Suprapubic skin (tissue), 4 donors: ENCODE data around the gene PLXNC1. TPM values are rescaled to one million over a fixed set of nuclear protein-coding genes. Genes with fewer than 3 reads are reported as not detected.

ENCODE experiments used
- DNase-seq, 2 donors: peaks; one replicate each; pipeline ENCODE4 v3.0.0-alpha.2; 2019; ENCODE audit warnings: low spot score in 2 of 2
- H3K27ac ChIP-seq: fragments of 200-600 bp; sonication (generic); one replicate; pipeline ENCODE4 v1.5.1; 2019
- H3K27me3 ChIP-seq: fragments of 200-600 bp; sonication (generic); one replicate; pipeline ENCODE4 v1.5.1; 2019
- H3K36me3 ChIP-seq: fragments of 200-600 bp; sonication (generic); one replicate; pipeline ENCODE4 v1.5.1; 2019
- H3K4me1 ChIP-seq: fragments of 200-600 bp; sonication (generic); one replicate; pipeline ENCODE4 v1.5.1; 2019
- H3K4me3 ChIP-seq: fragments of 200-600 bp; sonication (generic); one replicate; pipeline ENCODE4 v1.5.1; 2019; ENCODE audit warnings: mild to moderate bottlenecking
- H3K9me3 ChIP-seq: fragments of 200-600 bp; sonication (generic); one replicate; pipeline ENCODE4 v1.5.1; 2019
- CTCF ChIP-seq, 2 donors: fragments of 200-600 bp in 1 of 2; fragments of 450-650 bp in 1 of 2; sonication (generic) in 1 of 2; IDR thresholded peaks; one replicate each; pipeline ENCODE4 v1.5.1; 2016 to 2019; ENCODE audit warnings: antibody characterized with exemption in 2 of 2, mild to moderate bottlenecking in 1 of 2, moderate library complexity in 1 of 2
- EP300 ChIP-seq: sonication (generic); formaldehyde crosslinking; IDR thresholded peaks from one replicate; pipeline ENCODE4 v1.6.1; 2017; ENCODE audit warnings: antibody characterized with exemption
- POLR2A ChIP-seq, 2 donors: fragments of 450-650 bp; IDR thresholded peaks; one replicate each; pipeline ENCODE4 v1.6.1; 2017; ENCODE audit warnings: antibody characterized with exemption in 2 of 2, mild to moderate bottlenecking in 2 of 2, moderate library complexity in 2 of 2
- POLR2AphosphoS5 ChIP-seq, 3 donors: sonication (generic); formaldehyde crosslinking; IDR thresholded peaks; one replicate each; pipeline ENCODE4 v1.6.1; 2017; ENCODE audit warnings: antibody characterized with exemption in 3 of 3
- WGBS: methylation state at CpG from one replicate; pipeline ENCODE4 v1.1.5; 2018; 5-methylcytosine and 5-hydroxymethylcytosine counted together
- total RNA-seq, 4 donors: library from RNA; depleted of rRNA; stranded (reverse); fragments of >200 nt; gene quantifications; one replicate each; pipeline ENCODE4 v1.1.0, GENCODE V29; 2016

Gene PLXNC1
- total RNA-seq, 4 donors from 2014 or later = 8.1 to 30.9 (median 15.3) TPM

DNA sequence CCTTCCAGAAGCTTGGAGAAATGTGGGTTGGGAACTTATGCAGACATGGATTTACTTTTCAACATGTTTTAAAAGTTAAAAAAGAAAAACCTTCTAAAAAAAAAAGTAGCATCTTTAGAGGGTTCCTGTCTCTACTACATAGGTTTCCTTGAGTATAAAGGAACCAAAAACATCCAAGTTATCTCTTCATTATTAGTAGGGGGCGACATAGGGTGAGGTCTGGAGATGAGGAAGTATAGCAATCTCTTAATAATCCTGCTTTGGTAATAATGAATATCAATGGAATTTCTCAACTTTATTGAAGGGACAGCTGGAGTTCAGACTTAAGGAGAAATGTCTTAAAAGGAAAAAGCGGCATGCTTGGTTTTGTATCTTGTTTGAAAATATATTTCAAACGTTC is 6.5 kb upstream of the PLXNC1 start:
- H3K36me3 ChIP-seq = no peaks in the 10 kb centered on the region
- DNase-seq = no peak
- H3K27me3 ChIP-seq = peaks cover 8% of the 10 kb centered on the region
- 86% methylated on average over 3 of the region's 3 CpGs for WGBS
- H3K27ac ChIP-seq = no peak overlapping the region
- H3K9me3 ChIP-seq = no peaks in the 10 kb centered on the region
- TF ChIP-seq CTCF (IDR thresholded peaks at IDR 0.05) (no peak), POLR2A (IDR thresholded peaks at IDR 0.05) (no peak), EP300 (no peak), POLR2AphosphoS5 (IDR thresholded peaks at IDR 0.05) (no peak)
- H3K4me3 ChIP-seq = no peak overlapping the region
- H3K4me1 ChIP-seq = no peaks in the 10 kb centered on the region

GRCh38 chr12:94143438-94143837 is 4.9 kb upstream of the PLXNC1 start:
- Histone ChIP-seq H3K9me3 (no peaks in the 10 kb centered on the region), H3K36me3 (no peaks in the 10 kb centered on the region), H3K4me1 (peaks cover 9% of the 10 kb centered on the region), H3K27ac (no peak overlapping the region), H3K4me3 (no peak overlapping the region), H3K27me3 (peaks cover 24% of the 10 kb centered on the region)
- 70% methylated on average over 7 of the region's 7 CpGs for WGBS
- TF ChIP-seq POLR2A (IDR thresholded peaks at IDR 0.05) (no peak), EP300 (no peak), CTCF (IDR thresholded peaks at IDR 0.05) (no peak), POLR2AphosphoS5 (IDR thresholded peaks at IDR 0.05) (no peak)
- DNase-seq = no peak

DNA sequence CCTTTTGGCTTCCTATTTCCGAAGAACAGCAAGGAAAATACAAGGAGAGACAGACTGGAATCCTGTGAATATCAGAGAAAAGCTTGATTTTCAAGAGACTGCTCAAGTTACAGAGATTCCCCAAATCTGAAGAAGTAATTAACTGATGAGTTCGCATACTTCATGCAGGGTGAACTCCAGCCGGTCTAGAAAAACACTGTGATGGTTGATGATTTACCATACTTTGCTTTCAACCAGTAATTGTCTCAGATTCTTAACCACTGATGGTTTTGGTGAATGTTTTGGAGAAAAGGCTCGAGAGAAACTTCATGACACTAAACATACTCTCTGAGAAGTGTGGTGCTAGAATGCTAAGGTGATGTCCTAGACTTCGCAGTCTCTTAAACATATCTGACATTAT is 4.4 kb upstream of the PLXNC1 start:
- Histone ChIP-seq H3K27me3 (peaks cover 28% of the 10 kb centered on the region), H3K4me3 (no peak overlapping the region), H3K36me3 (no peaks in the 10 kb centered on the region), H3K27ac (no peak overlapping the region), H3K4me1 (peaks cover 13% of the 10 kb centered on the region), H3K9me3 (no peaks in the 10 kb centered on the region)
- DNase-seq = no peak
- WGBS = 85% methylated on average over 5 of the region's 5 CpGs
- TF ChIP-seq POLR2A (IDR thresholded peaks at IDR 0.05) = no peak
- TF ChIP-seq CTCF (IDR thresholded peaks at IDR 0.05) = no peak
- TF ChIP-seq POLR2AphosphoS5 (IDR thresholded peaks at IDR 0.05) = no peak
- no peak for TF ChIP-seq EP300

- WGBS = 83% methylated on average over 3 of the region's 3 CpGs
Measured at GRCh38 chr12:94144781-94145180, 3.6 kb upstream of the PLXNC1 start.

More at GRCh38 chr12:94144781-94145180, 3.6 kb upstream of the PLXNC1 start:
- TF ChIP-seq POLR2A (IDR thresholded peaks at IDR 0.05) (no peak), CTCF (IDR thresholded peaks at IDR 0.05) (no peak), EP300 (no peak), POLR2AphosphoS5 (IDR thresholded peaks at IDR 0.05) (no peak)
- no peak overlapping the region for H3K27ac ChIP-seq
- DNase-seq = no peak
- H3K27me3 ChIP-seq = peaks cover 36% of the 10 kb centered on the region
- no peaks in the 10 kb centered on the region for H3K36me3 ChIP-seq
- no peak overlapping the region for H3K4me3 ChIP-seq
- peaks cover 21% of the 10 kb centered on the region for H3K4me1 ChIP-seq
- H3K9me3 ChIP-seq = no peaks in the 10 kb centered on the region
